HepG2 (cell line): Measurements from ENCODE around the gene RNFT2. TPM values are rescaled to one million over a fixed set of nuclear protein-coding genes. Genes with fewer than 3 reads are reported as not detected.
A peak's percentile ranks its signal among the peaks of the same experiment; 100 is the strongest.

Experiments
- ATAC-seq: fragments of 200-7000 bp; cut with Tn5 transposase; 3 replicates; pipeline ENCODE4 v1.9.1; 2020; ENCODE audit warnings: mild to moderate bottlenecking, moderate library complexity
- BruUV-seq: library from RNA; stranded (reverse); fragments of 400-500 nt; replicated peaks from 2 replicates; lab custom pipeline; 2021; lab: Mats Ljungman, UMichigan
- CTCF ChIA-PET: fragments of 300-600 bp; formaldehyde crosslinking; extraction: SDS; loops from one replicate; lab custom pipeline; 2021; ENCODE audit warnings: low total read pairs, inconsistent platforms, low intra/inter-chr PET ratio; lab: Yijun Ruan, JAX
- POLR2A ChIA-PET: fragments of 350-600 bp; sonication (Branson Sonifier 250); formaldehyde crosslinking; loops from one replicate; lab custom pipeline; 2020; ENCODE audit warnings: antibody characterized with exemption, inconsistent platforms; lab: Yijun Ruan, JAX
- DNase-seq: peaks from one replicate; pipeline ENCODE4 v3.0.0-alpha.2; 2015; ENCODE audit warnings: low spot score
- FAIRE-seq: peaks from 3 replicates; lab custom pipeline; 2011; peaks lifted over from hg19 to GRCh38; lab: Jason Lieb, UNC
- H2AFZ ChIP-seq: one replicate; pipeline ENCODE4 v1.6.1; 2011; ENCODE audit warnings: low read length, inconsistent platforms
- H3K27ac ChIP-seq: fragments of 300-600 bp; 3 replicates; pipeline ENCODE4 v1.8.0; 2011; ENCODE audit warnings: mixed run types, mild to moderate bottlenecking, mixed read lengths, low read length, inconsistent platforms; ENCODE audit not compliant: insufficient read depth; ENCODE audit errors: extremely low read length
- H3K27me3 ChIP-seq, 2 experiments: fragments of 200-600 bp in 1 of 2; 2 replicates in 1 of 2; 3 replicates in 1 of 2; pipeline versions ENCODE4 v1.6.0 to v1.8.0; 2011; ENCODE audit warnings: low read length in 2 of 2, mild to moderate bottlenecking in 2 of 2, moderate library complexity in 2 of 2, inconsistent platforms in 1 of 2; ENCODE audit not compliant: insufficient read depth in 2 of 2, control insufficient read depth in 1 of 2
- H3K36me3 ChIP-seq, 2 experiments: fragments of 200-600 bp in 1 of 2; replicated peaks in 1 of 2; 2 replicates in 1 of 2; 3 replicates in 1 of 2; pipeline versions ENCODE4 v1.5.1 to v1.8.0; 2011; ENCODE audit warnings: low read length in 2 of 2, inconsistent platforms in 1 of 2; ENCODE audit not compliant: insufficient read depth in 2 of 2, control insufficient read depth in 1 of 2
- H3K4me1 ChIP-seq: 2 replicates; pipeline ENCODE4 v1.5.1; 2012; ENCODE audit warnings: low read length, inconsistent platforms; ENCODE audit not compliant: insufficient read depth
- H3K4me2 ChIP-seq: 2 replicates; pipeline ENCODE4 v1.6.0; 2011; ENCODE audit warnings: low read depth, low read length, inconsistent platforms
- H3K4me3 ChIP-seq, 3 experiments: fragments of 200-600 bp in 1 of 3; sonication (generic), shearing (Covaris generic) in 1 of 3; replicated peaks in 1 of 3; 2 replicates each; pipeline ENCODE4 v1.5.1; 2011 to 2016; ENCODE audit warnings: low read length in 3 of 3, inconsistent platforms in 2 of 3, low read depth in 2 of 3, mild to moderate bottlenecking in 2 of 3, control low read depth in 1 of 3, mixed read lengths in 1 of 3; ENCODE audit not compliant: insufficient read depth in 1 of 3
- H3K79me2 ChIP-seq: one replicate; pipeline ENCODE4 v1.6.1; 2011; ENCODE audit warnings: low read length, inconsistent platforms; ENCODE audit not compliant: insufficient read depth
- H3K9ac ChIP-seq: 2 replicates; pipeline ENCODE4 v1.6.0; 2011; ENCODE audit warnings: mild to moderate bottlenecking, low read depth, low read length, inconsistent platforms; ENCODE audit not compliant: insufficient read depth
- H3K9me3 ChIP-seq: 2 replicates; pipeline ENCODE4 v1.5.1; 2012; ENCODE audit warnings: mild to moderate bottlenecking, low read length
- H4K20me1 ChIP-seq: 2 replicates; pipeline ENCODE4 v1.6.0; 2011; ENCODE audit warnings: inconsistent platforms, mild to moderate bottlenecking, low read length, moderate library complexity; ENCODE audit not compliant: insufficient read depth
- ATF7 ChIP-seq, 2 experiments: fragments of 450-650 bp in 1 of 2; sonication (generic) in 1 of 2; formaldehyde crosslinking in 1 of 2; IDR thresholded peaks; 2 replicates each; pipeline versions ENCODE4 v1.4.0 to v1.6.1; 2016 to 2020; ENCODE audit warnings: antibody characterized with exemption in 1 of 2, mild to moderate bottlenecking in 1 of 2, missing genetic modification reagents in 1 of 2
- FOXM1 ChIP-seq: sonication (generic); formaldehyde crosslinking; IDR thresholded peaks from 2 replicates; pipeline ENCODE4 v1.5.0; 2020; ENCODE audit warnings: missing genetic modification reagents
- MTA3 ChIP-seq: sonication (generic); formaldehyde crosslinking; IDR thresholded peaks from 2 replicates; pipeline ENCODE4 v1.4.0; 2020; ENCODE audit warnings: missing genetic modification reagents
- POLR2A ChIP-seq, 2 experiments: IDR thresholded peaks; 2 replicates each; pipeline ENCODE4 v1.6.1; 2011; ENCODE audit warnings: low read depth in 2 of 2, low read length in 2 of 2, mild to moderate bottlenecking in 1 of 2, moderate library complexity in 1 of 2; ENCODE audit not compliant: insufficient read depth in 1 of 2
- RAD21 ChIP-seq: fragments of 450-650 bp; formaldehyde crosslinking; IDR thresholded peaks from 2 replicates; pipeline ENCODE4 v1.5.0; 2020; ENCODE audit warnings: mild to moderate bottlenecking
- SMC3 ChIP-seq: IDR thresholded peaks from 2 replicates; pipeline ENCODE4 v1.6.1; 2011; ENCODE audit warnings: low read length, improper control_type of control experiment
- STAG1 ChIP-seq: sonication (generic); formaldehyde crosslinking; IDR thresholded peaks from 2 replicates; pipeline ENCODE4 v1.4.0; 2020; ENCODE audit warnings: missing genetic modification reagents
- ZNF101 ChIP-seq: sonication (generic); formaldehyde crosslinking; IDR thresholded peaks from 2 replicates; pipeline ENCODE4 v1.4.0; 2020; ENCODE audit warnings: mild to moderate bottlenecking, low read depth, missing genetic modification reagents, borderline replicate concordance
- ZNF121 ChIP-seq: sonication (generic); formaldehyde crosslinking; IDR thresholded peaks from 2 replicates; pipeline ENCODE4 v1.5.0; 2020; ENCODE audit warnings: mild to moderate bottlenecking, missing genetic modification reagents
- ZNF776 ChIP-seq: sonication (generic); formaldehyde crosslinking; IDR thresholded peaks from 2 replicates; pipeline ENCODE4 v1.4.0; 2020; ENCODE audit warnings: mild to moderate bottlenecking, missing genetic modification reagents
- ZNF839 ChIP-seq: sonication (generic); formaldehyde crosslinking; IDR thresholded peaks from 2 replicates; pipeline ENCODE4 v1.4.0; 2020; ENCODE audit warnings: missing genetic modification reagents, mild to moderate bottlenecking, borderline replicate concordance
- ZSCAN25 ChIP-seq: sonication (generic); formaldehyde crosslinking; IDR thresholded peaks from 2 replicates; pipeline ENCODE4 v1.8.0; 2022; ENCODE audit warnings: mild to moderate bottlenecking, missing genetic modification reagents
- WGBS: methylation state at CpG from one replicate; pipeline ENCODE4 v1.1.6; 2017; ENCODE audit warnings: low lambda C conversion rate; 5-methylcytosine and 5-hydroxymethylcytosine counted together
- in situ Hi-C: cut with HindIII; loops from 2 replicates; pipeline ENCODE4 v1.10.0; 2017; ENCODE audit warnings: low pct_unique_long_range_greater_than_20kb; ENCODE audit not compliant: extremely low pct_ligation_motif_present
- intact Hi-C: fragments of 100-400 bp; cut with micrococcal nuclease; formaldehyde crosslinking; loops from one replicate; pipeline ENCODE4 v1.10.0; 2022; ENCODE audit not compliant: unreplicated experiment
- polyA plus RNA-seq, 8 experiments: library from polyadenylated mRNA; depleted of rRNA in 3 of 8; stranded (reverse) in 7 of 8; unstranded in 1 of 8; fragments of >200 nt; fragmentation: Illumina TruSeq in 4 of 8; extraction: Trizol in 4 of 8; gene quantifications; 2 replicates each; pipeline versions ENCODE4 v1.2.1 to v1.2.3, GENCODE V29; 2011 to 2016; ENCODE audit warnings: low read depth in 4 of 8, missing spikeins in 1 of 8, mixed read lengths in 1 of 8; ENCODE audit not compliant: insufficient read depth in 1 of 8
- total RNA-seq, 5 experiments: library from RNA; depleted of rRNA; stranded (reverse); fragments of >200 nt; fragmentation: Illumina TruSeq; extraction: Trizol; gene quantifications; 2 replicates each; pipeline ENCODE4 v1.2.3, GENCODE V29; 2016; ENCODE audit warnings: low read depth in 1 of 5
- TF ChIP-seq, protein P1 (sequence below): sonication (generic); formaldehyde crosslinking; IDR thresholded peaks from 2 replicates; pipeline ENCODE4 v1.5.0; 2020; ENCODE audit warnings: mild to moderate bottlenecking, missing genetic modification reagents, moderate library complexity

Gene RNFT2
- total and polyA plus RNA-seq, 2 of the 13 experiments (the other 11 are each of a cell fraction or from before 2014, with no cell fraction given): 3.3 to 8.3 TPM

DNA sequence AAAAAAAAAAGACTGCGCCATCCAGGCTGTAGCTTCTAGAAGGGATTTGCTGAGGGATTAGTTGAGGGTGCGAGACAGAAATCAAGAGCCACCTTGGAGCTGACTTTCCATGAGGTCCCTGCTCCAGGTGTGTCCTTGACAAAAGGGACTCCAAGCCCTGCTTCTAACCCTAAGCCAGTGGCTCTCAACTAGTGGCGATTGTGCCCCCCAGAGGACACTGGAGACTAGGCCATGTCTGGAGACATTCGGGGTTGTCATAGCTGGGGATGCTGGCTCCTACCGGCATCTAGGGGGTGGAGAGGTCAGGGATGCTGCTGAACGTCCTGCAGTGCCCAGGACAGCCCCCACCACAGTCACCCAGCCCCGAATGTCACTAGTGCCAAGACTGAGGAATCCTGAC is 40.8 kb upstream of the RNFT2 start:
- ChIA-PET CTCF (no interaction called here), POLR2A (interaction anchor here (0.7 kb wide), 1 partner anchor 350 kb away, joined by 3 read pairs; no protein-coding TSS in a partner anchor)
- Histone ChIP-seq H3K79me2 (no peaks in the 10 kb centered on the region), H3K4me1 (peaks cover 17% of the 10 kb centered on the region), H3K27me3 (peaks cover 3 to 26% of the 10 kb centered on the region in 2 experiments; a peak in 4 of 5 replicates), H3K36me3 (no peaks in the 10 kb centered on the region), H3K27ac (no peak overlapping the region), H4K20me1 (no peaks in the 10 kb centered on the region), H3K9me3 (no peaks in the 10 kb centered on the region), H3K4me2 (no peak overlapping the region), H2AFZ (no peak overlapping the region), H3K9ac (no peak overlapping the region), H3K4me3 (no peak overlapping the region)
- peak; percentile 78 for TF ChIP-seq STAG1 (CRISPR knock-in tag)
- 0 out of 2 replicates have a peak, but pooled peaks have one; percentile 23 for TF ChIP-seq RAD21 (CRISPR knock-in tag)
- no peak for TF ChIP-seq ZNF839 (CRISPR knock-in tag)
- TF ChIP-seq, protein P1, sequence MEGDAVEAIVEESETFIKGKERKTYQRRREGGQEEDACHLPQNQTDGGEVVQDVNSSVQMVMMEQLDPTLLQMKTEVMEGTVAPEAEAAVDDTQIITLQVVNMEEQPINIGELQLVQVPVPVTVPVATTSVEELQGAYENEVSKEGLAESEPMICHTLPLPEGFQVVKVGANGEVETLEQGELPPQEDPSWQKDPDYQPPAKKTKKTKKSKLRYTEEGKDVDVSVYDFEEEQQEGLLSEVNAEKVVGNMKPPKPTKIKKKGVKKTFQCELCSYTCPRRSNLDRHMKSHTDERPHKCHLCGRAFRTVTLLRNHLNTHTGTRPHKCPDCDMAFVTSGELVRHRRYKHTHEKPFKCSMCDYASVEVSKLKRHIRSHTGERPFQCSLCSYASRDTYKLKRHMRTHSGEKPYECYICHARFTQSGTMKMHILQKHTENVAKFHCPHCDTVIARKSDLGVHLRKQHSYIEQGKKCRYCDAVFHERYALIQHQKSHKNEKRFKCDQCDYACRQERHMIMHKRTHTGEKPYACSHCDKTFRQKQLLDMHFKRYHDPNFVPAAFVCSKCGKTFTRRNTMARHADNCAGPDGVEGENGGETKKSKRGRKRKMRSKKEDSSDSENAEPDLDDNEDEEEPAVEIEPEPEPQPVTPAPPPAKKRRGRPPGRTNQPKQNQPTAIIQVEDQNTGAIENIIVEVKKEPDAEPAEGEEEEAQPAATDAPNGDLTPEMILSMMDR (CRISPR knock-in tag): peak; percentile 72
- no peak for TF ChIP-seq ZSCAN25 (CRISPR knock-in tag)
- peak; percentile 54; the same call in 1 of the 2 replicates for TF ChIP-seq SMC3
- intact Hi-C loops (loop anchor here (10.0 kb wide), 1 partner anchor 703 kb away; no protein-coding TSS in a partner anchor), in situ Hi-C loops (no loop called here)
- peak; percentile 51 for FAIRE-seq
- no TSS peak for BruUV-seq
- DNase-seq: peak; percentile 57
- ATAC-seq: peak; percentile 87
- 40% methylated on average over 3 of the region's 7 CpGs for WGBS

DNA sequence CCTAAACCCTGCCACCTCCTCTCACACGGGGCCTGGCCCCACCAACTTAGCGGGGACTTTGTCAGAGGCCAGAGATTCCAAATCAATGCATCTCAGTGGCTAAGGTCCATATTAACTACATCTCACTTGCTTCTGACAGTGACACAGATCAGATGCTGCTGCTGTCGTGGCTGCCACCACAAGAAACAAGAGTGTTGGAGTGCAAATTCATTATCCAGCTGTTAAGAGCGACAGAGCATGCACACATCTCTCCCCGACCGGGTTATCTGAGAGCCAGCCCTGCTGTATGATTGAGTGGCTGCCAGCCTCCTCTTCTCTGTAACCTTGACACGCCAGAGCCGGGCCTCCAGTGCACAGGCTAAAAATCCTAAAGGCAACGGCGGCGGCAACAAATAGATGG is 40.4 kb upstream of the RNFT2 start:
- FAIRE-seq: no peak
- ChIA-PET CTCF (no interaction called here), POLR2A (interaction anchor here (0.7 kb wide), 1 partner anchor 350 kb away, joined by 3 read pairs; no protein-coding TSS in a partner anchor)
- Histone ChIP-seq H3K4me3 (no peak overlapping the region), H3K4me1 (peaks cover 14% of the 10 kb centered on the region), H3K27me3 (peaks cover 3 to 24% of the 10 kb centered on the region in 2 experiments; a peak in 4 of 5 replicates), H2AFZ (no peak overlapping the region), H3K36me3 (no peaks in the 10 kb centered on the region), H3K9me3 (no peaks in the 10 kb centered on the region)
- intact Hi-C loops (loop anchor here (10.0 kb wide), 1 partner anchor 703 kb away; no protein-coding TSS in a partner anchor), in situ Hi-C loops (no loop called here)
- 57% methylated on average over 11 of the region's 11 CpGs for WGBS
- DNase-seq: no peak
- ATAC-seq: no peak
- no TSS peak for BruUV-seq
- TF ChIP-seq FOXM1 (CRISPR knock-in tag) (no peak), POLR2A (IDR thresholded peaks at IDR 0.05; ENCODE audit: insufficient read depth in 1 of 2, low read depth in 2 of 2, low read length in 2 of 2) (no peak), MTA3 (no peak), ZNF121 (CRISPR knock-in tag) (no peak), ZNF776 (CRISPR knock-in tag) (no peak), ATF7 (IDR thresholded peaks at IDR 0.05) (no peak), ATF7 (CRISPR knock-in tag; IDR thresholded peaks at IDR 0.05) (no peak), ZNF101 (CRISPR knock-in tag) (no peak)
- TF ChIP-seq, all 625 proteins: peak for 0
- Histone ChIP-seq H3K27ac (no peak overlapping the region), H3K4me2 (no peak overlapping the region), H3K9ac (no peak overlapping the region), H3K79me2 (no peaks in the 10 kb centered on the region), H4K20me1 (no peaks in the 10 kb centered on the region)
